NCI-H2107 treated with DMSO at 0.1 percent for 48 hours (cell line): ENCODE data around the gene BLOC1S2.
A peak's percentile ranks its signal among the peaks of the same experiment; 100 is the strongest.
"Not testable (repeated sequence)": the region's sequence is repeated elsewhere in the genome, so short reads cannot be mapped to it uniquely, and the experiment has no call there.

Source experiments
- DNase-seq: peaks from one replicate; lab custom pipeline; 2025; ENCODE audit not compliant: unreplicated experiment; lab: John Stamatoyannopoulos, UW

BLOC1S2 gene

GRCh38 chr10:100291356-100291755 is 4.9 kb upstream of the BLOC1S2 start:
- DNase-seq = no peak

- no peak for DNase-seq
Measured at GRCh38 chr10:100289641-100290040, 3.2 kb upstream of the BLOC1S2 start.

GRCh38 chr10:100288196-100288595 is 1.7 kb upstream of the BLOC1S2 start:
- DNase-seq = no peak

GRCh38 chr10:100287756-100288155 is 1.3 kb upstream of the BLOC1S2 start:
- no peak for DNase-seq

GRCh38 chr10:100285326-100285725 is 1.2 kb downstream of the BLOC1S2 start:
- not testable (repeated sequence) for DNase-seq

- DNase-seq = no peak
Measured at GRCh38 chr10:100282907-100283306, 3.6 kb downstream of the BLOC1S2 start.

- not testable (repeated sequence) for DNase-seq
Measured at GRCh38 chr10:100276971-100277370, 9.5 kb downstream of the BLOC1S2 start.

- peak; percentile 52 for DNase-seq
Measured at GRCh38 chr10:100267239-100268104, 19.0 kb downstream of the BLOC1S2 start, which contains the start of gene CWF19L1. TSS of gene CWF19L1 (minus strand) at chr10:100267638. CDS start at chr10:100267593, 45 bp downstream.

GRCh38 chr10:100265821-100266485 is 20.5 kb downstream of the BLOC1S2 start:
- DNase-seq = no peak

GRCh38 chr10:100254191-100254590 is 32.3 kb downstream of the BLOC1S2 start:
- no peak for DNase-seq

GRCh38 chr10:100253041-100253440 is 33.4 kb downstream of the BLOC1S2 start:
- DNase-seq = no peak

- no peak for DNase-seq
Measured at GRCh38 chr10:100248820-100249219, 37.7 kb downstream of the BLOC1S2 start.

- no peak for DNase-seq
Measured at GRCh38 chr10:100245484-100246220, 40.8 kb downstream of the BLOC1S2 start.

GRCh38 chr10:100239851-100240250 is 46.6 kb downstream of the BLOC1S2 start:
- no peak for DNase-seq

GRCh38 chr10:100238429-100238828 is 48.1 kb downstream of the BLOC1S2 start:
- DNase-seq = no peak

GRCh38 chr10:100232101-100232500 is 54.4 kb downstream of the BLOC1S2 start:
- no peak for DNase-seq

GRCh38 chr10:100229819-100230422 is 56.6 kb downstream of the BLOC1S2 start:
- DNase-seq = no peak

- no peak for DNase-seq
Measured at GRCh38 chr10:100223879-100224278, 62.6 kb downstream of the BLOC1S2 start.
